Loucy (cell line): ENCODE results near the gene LRBA.

Experiments
- H2AFZ ChIP-seq: fragments of 200-600 bp; sonication (generic); 2 replicates; pipeline ENCODE4 v1.6.0; 2016; ENCODE audit warnings: antibody characterized with exemption, mild to moderate bottlenecking, low read length, moderate library complexity
- H3F3A ChIP-seq: fragments of 200-600 bp; 2 replicates; pipeline ENCODE4 v1.6.0; 2016; ENCODE audit warnings: antibody characterized with exemption, low read depth, mild to moderate bottlenecking
- H3K27me3 ChIP-seq: fragments of 200-600 bp; sonication (generic); 2 replicates; pipeline ENCODE4 v1.6.1; 2014; ENCODE audit warnings: low read length, mild to moderate bottlenecking; ENCODE audit not compliant: insufficient read depth, poor library complexity, severe bottlenecking
- H3K36me3 ChIP-seq: fragments of 200-600 bp; sonication (generic); 2 replicates; pipeline ENCODE4 v1.6.1; 2016; ENCODE audit warnings: low read length; ENCODE audit not compliant: insufficient read depth
- H3K4me1 ChIP-seq: fragments of 200-600 bp; sonication (generic); 2 replicates; pipeline ENCODE4 v1.5.1; 2014; ENCODE audit warnings: low read length, mild to moderate bottlenecking; ENCODE audit not compliant: insufficient read depth, poor library complexity, severe bottlenecking
- H3K4me2 ChIP-seq: fragments of 200-600 bp; sonication (generic); 2 replicates; pipeline ENCODE4 v1.6.0; 2014; ENCODE audit warnings: antibody characterized with exemption, low read length, low read depth, mild to moderate bottlenecking; ENCODE audit not compliant: poor library complexity, severe bottlenecking
- H3K4me3 ChIP-seq: fragments of 200-600 bp; sonication (generic); 2 replicates; pipeline ENCODE4 v1.5.1; 2014; ENCODE audit warnings: low read length, mild to moderate bottlenecking, mixed read lengths; ENCODE audit not compliant: poor library complexity, severe bottlenecking
- H3K79me2 ChIP-seq: fragments of 200-600 bp; sonication (generic); 2 replicates; pipeline ENCODE4 v1.6.1; 2014; ENCODE audit warnings: low read length; ENCODE audit not compliant: insufficient read depth
- H3K9ac ChIP-seq: fragments of 200-600 bp; sonication (generic); 2 replicates; pipeline ENCODE4 v1.6.0; 2014; ENCODE audit warnings: mild to moderate bottlenecking, low read depth, low read length, moderate library complexity; ENCODE audit not compliant: poor library complexity, severe bottlenecking
- H3K9me2 ChIP-seq: fragments of 200-600 bp; sonication (generic); replicated peaks from 2 replicates; pipeline ENCODE4 v1.6.1; 2016; ENCODE audit warnings: low read depth, low read length, mixed read lengths
- H3K9me3 ChIP-seq: fragments of 200-600 bp; sonication (generic); 2 replicates; pipeline ENCODE4 v1.6.1; 2014; ENCODE audit warnings: mild to moderate bottlenecking, antibody characterized with exemption, low read length, low read depth; ENCODE audit not compliant: insufficient read depth
- H4K20me1 ChIP-seq: fragments of 200-600 bp; sonication (generic); 2 replicates; pipeline ENCODE4 v1.6.0; 2014; ENCODE audit warnings: antibody characterized with exemption, low read length, mild to moderate bottlenecking; ENCODE audit not compliant: insufficient read depth, poor library complexity, severe bottlenecking
- EZH2phosphoT487 ChIP-seq: fragments of 200-600 bp; IDR thresholded peaks from 2 replicates; pipeline ENCODE4 v1.6.1; 2018; ENCODE audit warnings: antibody characterized with exemption, mild to moderate bottlenecking, moderate library complexity, borderline replicate concordance
- TF ChIP-seq, protein P1 (sequence below): fragments of 200-600 bp; sonication (generic); conservative IDR thresholded peaks from 2 replicates; pipeline ENCODE4 v1.5.1; 2014; ENCODE audit warnings: mild to moderate bottlenecking, antibody characterized with exemption, low read length

LRBA gene

DNA sequence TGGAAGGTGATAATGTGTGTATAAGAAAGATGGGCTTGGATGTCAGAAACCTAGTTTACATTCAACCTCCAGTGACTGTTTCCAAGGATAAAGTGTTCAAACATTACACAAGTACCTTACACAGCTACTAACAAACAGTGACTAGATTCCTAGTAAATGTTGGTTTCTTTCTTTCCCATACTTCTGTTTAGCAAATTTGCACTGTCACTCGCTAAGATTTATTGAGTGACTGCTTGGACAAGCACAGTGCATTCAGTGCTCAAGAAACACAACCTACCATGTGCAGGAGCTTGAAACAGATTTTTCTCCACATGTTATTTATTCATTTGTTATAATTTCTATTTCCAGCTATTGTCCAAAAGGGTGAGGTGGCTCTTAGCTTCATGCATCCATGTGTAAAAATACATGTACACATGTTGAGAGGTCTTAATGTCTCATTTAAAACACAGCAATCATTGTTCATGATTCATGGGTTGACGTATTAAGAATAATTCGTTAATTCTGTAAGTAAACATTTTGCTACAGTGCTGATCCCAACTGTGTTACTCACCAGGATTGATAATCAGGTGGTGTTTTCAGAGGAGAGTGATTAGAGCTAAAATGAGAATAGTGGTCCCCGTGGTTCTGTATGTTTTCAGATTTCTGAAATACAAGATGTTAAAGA lies 783.8 kb downstream of the LRBA start:
- no peaks in the 10 kb centered on the region for H3K4me1 ChIP-seq
- H4K20me1 ChIP-seq: no peaks in the 10 kb centered on the region
- H3K9me2 ChIP-seq: no peaks in the 10 kb centered on the region
- no peak for TF ChIP-seq EZH2phosphoT487
- TF ChIP-seq, protein P1, sequence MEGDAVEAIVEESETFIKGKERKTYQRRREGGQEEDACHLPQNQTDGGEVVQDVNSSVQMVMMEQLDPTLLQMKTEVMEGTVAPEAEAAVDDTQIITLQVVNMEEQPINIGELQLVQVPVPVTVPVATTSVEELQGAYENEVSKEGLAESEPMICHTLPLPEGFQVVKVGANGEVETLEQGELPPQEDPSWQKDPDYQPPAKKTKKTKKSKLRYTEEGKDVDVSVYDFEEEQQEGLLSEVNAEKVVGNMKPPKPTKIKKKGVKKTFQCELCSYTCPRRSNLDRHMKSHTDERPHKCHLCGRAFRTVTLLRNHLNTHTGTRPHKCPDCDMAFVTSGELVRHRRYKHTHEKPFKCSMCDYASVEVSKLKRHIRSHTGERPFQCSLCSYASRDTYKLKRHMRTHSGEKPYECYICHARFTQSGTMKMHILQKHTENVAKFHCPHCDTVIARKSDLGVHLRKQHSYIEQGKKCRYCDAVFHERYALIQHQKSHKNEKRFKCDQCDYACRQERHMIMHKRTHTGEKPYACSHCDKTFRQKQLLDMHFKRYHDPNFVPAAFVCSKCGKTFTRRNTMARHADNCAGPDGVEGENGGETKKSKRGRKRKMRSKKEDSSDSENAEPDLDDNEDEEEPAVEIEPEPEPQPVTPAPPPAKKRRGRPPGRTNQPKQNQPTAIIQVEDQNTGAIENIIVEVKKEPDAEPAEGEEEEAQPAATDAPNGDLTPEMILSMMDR: no peak
- no peak overlapping the region for H3K4me2 ChIP-seq
- H3K79me2 ChIP-seq: no peaks in the 10 kb centered on the region
- no peak overlapping the region for H3K9ac ChIP-seq
- no peaks in the 10 kb centered on the region for H3K36me3 ChIP-seq
- no peaks in the 10 kb centered on the region for H3K9me3 ChIP-seq
- H3F3A ChIP-seq: no peaks in the 10 kb centered on the region
- H2AFZ ChIP-seq: no peak overlapping the region
- H3K27me3 ChIP-seq: no peaks in the 10 kb centered on the region
- H3K4me3 ChIP-seq: no peak overlapping the region

DNA sequence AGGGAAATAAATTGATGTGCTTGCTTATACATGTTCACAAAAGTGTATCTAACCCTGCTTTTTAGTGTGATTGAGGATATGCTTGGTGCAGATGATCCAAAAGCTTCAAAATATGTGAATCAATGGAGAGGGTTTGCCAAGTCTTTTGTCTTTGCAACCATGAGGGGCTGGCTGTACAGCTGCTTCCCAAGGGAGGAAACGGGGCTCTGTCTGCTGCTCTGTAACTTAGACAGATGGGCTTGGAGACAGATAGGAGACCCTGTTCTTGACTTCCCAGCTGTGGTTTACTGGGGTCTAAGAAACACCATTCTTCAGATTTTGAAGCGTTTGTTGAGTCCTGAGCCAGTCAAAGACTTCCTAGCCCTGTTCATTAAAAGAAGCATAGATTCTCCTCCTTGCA lies 784.5 kb downstream of the LRBA start:
- no peaks in the 10 kb centered on the region for H4K20me1 ChIP-seq
- H3K4me1 ChIP-seq: no peaks in the 10 kb centered on the region
- no peak overlapping the region for H2AFZ ChIP-seq
- no peaks in the 10 kb centered on the region for H3K9me2 ChIP-seq
- no peak for TF ChIP-seq EZH2phosphoT487
- TF ChIP-seq, protein P1: no peak
- H3K36me3 ChIP-seq: no peaks in the 10 kb centered on the region
- no peaks in the 10 kb centered on the region for H3K79me2 ChIP-seq
- H3K9me3 ChIP-seq: no peaks in the 10 kb centered on the region
- no peak overlapping the region for H3K4me3 ChIP-seq
- no peak overlapping the region for H3K9ac ChIP-seq
- no peak overlapping the region for H3K4me2 ChIP-seq
- no peaks in the 10 kb centered on the region for H3F3A ChIP-seq
- no peaks in the 10 kb centered on the region for H3K27me3 ChIP-seq

DNA sequence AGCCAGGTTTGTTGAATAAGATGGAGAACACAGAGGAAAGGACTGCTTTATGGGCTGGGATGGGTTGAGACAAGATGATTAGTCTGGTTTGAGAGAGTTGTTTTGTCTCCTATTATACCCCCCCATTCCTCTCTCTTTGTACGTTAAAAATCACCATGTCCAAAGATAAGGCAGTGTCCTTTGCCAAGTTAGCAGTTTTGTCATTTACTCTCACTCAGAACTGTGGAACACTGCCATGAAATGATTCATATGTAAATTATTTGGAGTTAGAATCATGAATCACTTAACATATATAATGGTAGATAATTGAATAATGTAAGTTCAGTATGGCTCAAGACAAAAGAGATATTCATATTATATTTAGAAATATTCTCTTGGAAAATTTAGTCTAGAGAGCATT lies 785.6 kb downstream of the LRBA start:
- Histone ChIP-seq H4K20me1 (no peaks in the 10 kb centered on the region), H3K9me3 (no peaks in the 10 kb centered on the region), H3K27me3 (no peaks in the 10 kb centered on the region), H3K4me3 (no peak overlapping the region), H2AFZ (no peak overlapping the region), H3K9ac (no peak overlapping the region), H3K36me3 (no peaks in the 10 kb centered on the region), H3K4me2 (no peak overlapping the region), H3K79me2 (no peaks in the 10 kb centered on the region), H3K4me1 (no peaks in the 10 kb centered on the region), H3K9me2 (no peaks in the 10 kb centered on the region), H3F3A (no peaks in the 10 kb centered on the region)
- no peak for TF ChIP-seq EZH2phosphoT487
- TF ChIP-seq, protein P1: no peak
